PC-9 (cell line): ENCODE results near the gene ATOH8. TPM values are rescaled to one million over a fixed set of nuclear protein-coding genes. Genes with fewer than 3 reads are reported as not detected.

Source experiments
- BruUV-seq: library from RNA; stranded (reverse); fragments of 400-500 nt; replicated peaks from 2 replicates; lab custom pipeline; 2021; lab: Mats Ljungman, UMichigan
- CTCF ChIA-PET: fragments of 300-600 bp; sonication (Branson Sonifier 250); formaldehyde crosslinking; loops from one replicate; lab custom pipeline; 2022; ENCODE audit warnings: antibody characterized with exemption; lab: Charles Lee
- POLR2A ChIA-PET: fragments of 300-600 bp; sonication (Branson Sonifier 250); formaldehyde crosslinking; loops from one replicate; lab custom pipeline; 2022; ENCODE audit warnings: antibody characterized with exemption; ENCODE audit not compliant: unreplicated experiment; lab: Charles Lee
- DNase-seq, 2 experiments: peaks; one replicate each; pipeline versions ENCODE4 v3.0.0 to v3.0.0-alpha.2; 2015 to 2022; ENCODE audit warnings: mixed read lengths in 1 of 2
- H2AFZ ChIP-seq: fragments of 200-600 bp; sonication (generic); 2 replicates; pipeline ENCODE4 v1.8.1; 2017; ENCODE audit warnings: antibody characterized with exemption
- H3F3A ChIP-seq: fragments of 200-600 bp; sonication (generic); 2 replicates; pipeline ENCODE4 v1.8.1; 2017; ENCODE audit warnings: antibody characterized with exemption, mild to moderate bottlenecking, low read depth; ENCODE audit not compliant: insufficient read depth
- H3K27ac ChIP-seq: fragments of 200-600 bp; sonication (generic); 2 replicates; pipeline ENCODE4 v1.6.1; 2016; ENCODE audit warnings: mixed run types
- H3K27me3 ChIP-seq: fragments of 200-600 bp; sonication (generic); 2 replicates; pipeline ENCODE4 v1.6.1; 2016; ENCODE audit warnings: low read depth, mixed run types; ENCODE audit not compliant: insufficient read depth
- H3K36me3 ChIP-seq: fragments of 200-600 bp; sonication (generic); 2 replicates; pipeline ENCODE4 v1.6.1; 2016; ENCODE audit warnings: low read depth, mixed run types
- H3K4me1 ChIP-seq: fragments of 200-600 bp; sonication (generic); replicated peaks from 2 replicates; pipeline ENCODE4 v1.6.1; 2016; ENCODE audit warnings: mixed run types; ENCODE audit not compliant: insufficient read depth
- H3K4me2 ChIP-seq: fragments of 200-600 bp; sonication (generic); 2 replicates; pipeline ENCODE4 v1.6.1; 2017; ENCODE audit warnings: mixed run types
- H3K4me3 ChIP-seq: fragments of 200-600 bp; sonication (generic); 2 replicates; pipeline ENCODE4 v1.6.1; 2016; ENCODE audit warnings: mixed run types
- H3K79me2 ChIP-seq: fragments of 200-600 bp; sonication (generic); 2 replicates; pipeline ENCODE4 v1.6.1; 2017; ENCODE audit warnings: low read depth, mixed run types
- H3K9me2 ChIP-seq: fragments of 200-600 bp; sonication (generic); 2 replicates; pipeline ENCODE4 v1.8.1; 2017; ENCODE audit warnings: mild to moderate bottlenecking; ENCODE audit not compliant: insufficient read depth
- H3K9me3 ChIP-seq: fragments of 200-600 bp; sonication (generic); 2 replicates; pipeline ENCODE4 v1.8.1; 2016; ENCODE audit warnings: low read depth; ENCODE audit not compliant: insufficient read depth
- H4K20me1 ChIP-seq: fragments of 200-600 bp; sonication (generic); 2 replicates; pipeline ENCODE4 v1.8.1; 2017; ENCODE audit not compliant: insufficient read depth
- CTCF ChIP-seq: fragments of 200-600 bp; sonication (generic); conservative IDR thresholded peaks from 2 replicates; pipeline ENCODE4 v1.6.1; 2017; ENCODE audit warnings: mixed run types, antibody characterized with exemption, mild to moderate bottlenecking, moderate library complexity
- EZH2 ChIP-seq: fragments of 200-600 bp; sonication (generic); IDR thresholded peaks from 2 replicates; pipeline ENCODE4 v1.8.0; 2017; ENCODE audit warnings: antibody characterized with exemption, low read depth
- intact Hi-C: fragments of 100-400 bp; cut with micrococcal nuclease; formaldehyde crosslinking; loops from one replicate; pipeline ENCODE4 v1.10.0; 2022; ENCODE audit not compliant: unreplicated experiment
- total RNA-seq: library from RNA; stranded (reverse); gene quantifications from 2 replicates; pipeline ENCODE4 v1.2.3, GENCODE V29; 2021

The ATOH8 gene
- total RNA-seq, 1 experiment from 2014 or later: not detected

DNA sequence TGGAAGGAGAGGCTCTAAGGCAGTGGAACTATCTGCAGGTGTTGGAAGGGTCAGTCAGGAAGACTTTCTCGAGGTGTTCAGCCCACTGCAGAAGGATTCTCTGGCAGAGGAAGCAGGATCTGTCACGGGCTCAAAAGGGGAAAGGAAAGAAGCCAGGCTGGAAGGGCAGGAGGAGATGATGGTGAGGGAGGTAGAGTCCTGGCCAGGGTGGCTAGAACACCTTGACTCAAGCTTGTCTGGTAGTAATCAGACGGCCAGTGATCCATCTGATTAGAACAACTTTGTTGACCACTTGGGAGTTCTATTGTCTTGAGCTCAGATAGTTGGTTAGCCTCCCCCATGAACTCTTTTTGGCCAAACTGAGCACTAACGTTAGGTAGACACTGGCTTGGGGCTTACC, 9.7 kb upstream of the ATOH8 start:
- Histone ChIP-seq H3K36me3 (no peaks in the 10 kb centered on the region), H3K27ac (no peak overlapping the region), H3K27me3 (peaks cover 26% of the 10 kb centered on the region; the same call in 1 of the 2 replicates), H4K20me1 (no peaks in the 10 kb centered on the region), H3K4me3 (no peak overlapping the region), H3K4me2 (no peak overlapping the region), H3K4me1 (peaks cover 17% of the 10 kb centered on the region), H3F3A (0 out of 2 replicates have a peak, but pooled peaks cover 3% of the 10 kb centered on the region), H3K9me2 (no peaks in the 10 kb centered on the region), H3K9me3 (no peaks in the 10 kb centered on the region), H2AFZ (no peak overlapping the region), H3K79me2 (no peaks in the 10 kb centered on the region)
- no TSS peak for BruUV-seq
- DNase-seq: no peak
- ChIA-PET CTCF (no interaction called here), POLR2A (no interaction called here)
- no peak for TF ChIP-seq CTCF
- TF ChIP-seq EZH2: no peak
- intact Hi-C loops: no loop called here

GRCh38 chr2:85744741-85745601, 8.8 kb upstream of the ATOH8 start:
- Histone ChIP-seq H3K36me3 (no peaks in the 10 kb centered on the region), H2AFZ (no peak overlapping the region), H4K20me1 (no peaks in the 10 kb centered on the region), H3K4me2 (no peak overlapping the region), H3K9me3 (no peaks in the 10 kb centered on the region), H3K27me3 (peaks cover 30% of the 10 kb centered on the region; the same call in 1 of the 2 replicates), H3K9me2 (no peaks in the 10 kb centered on the region), H3F3A (0 out of 2 replicates have a peak, but pooled peaks cover 3% of the 10 kb centered on the region), H3K4me3 (no peak overlapping the region), H3K27ac (no peak overlapping the region), H3K79me2 (no peaks in the 10 kb centered on the region), H3K4me1 (peaks cover 17% of the 10 kb centered on the region)
- ChIA-PET POLR2A (interaction anchor here (0.7 kb wide), 1 partner anchor 359 kb away, joined by 41 read pairs; no protein-coding TSS in a partner anchor), CTCF (no interaction called here)
- intact Hi-C loops: no loop called here
- TF ChIP-seq CTCF (no peak), EZH2 (no peak)
- no TSS peak for BruUV-seq
- DNase-seq: no peak

GRCh38 chr2:85745619-85746018, 8.2 kb upstream of the ATOH8 start:
- no peak overlapping the region for H3K4me3 ChIP-seq
- no peaks in the 10 kb centered on the region for H3K9me2 ChIP-seq
- DNase-seq: no peak
- no peak overlapping the region for H2AFZ ChIP-seq
- no peaks in the 10 kb centered on the region for H3K9me3 ChIP-seq
- H3K36me3 ChIP-seq: no peaks in the 10 kb centered on the region
- H3K4me1 ChIP-seq: peaks cover 17% of the 10 kb centered on the region
- no TSS peak for BruUV-seq
- TF ChIP-seq EZH2 (no peak), CTCF (no peak)
- H3K4me2 ChIP-seq: no peak overlapping the region
- H4K20me1 ChIP-seq: no peaks in the 10 kb centered on the region
- intact Hi-C loops: no loop called here
- ChIA-PET CTCF (no interaction called here), POLR2A (no interaction called here)
- H3F3A ChIP-seq: 0 out of 2 replicates have a peak, but pooled peaks cover 3% of the 10 kb centered on the region
- no peaks in the 10 kb centered on the region for H3K79me2 ChIP-seq
- H3K27me3 ChIP-seq: peaks cover 31% of the 10 kb centered on the region; the same call in 1 of the 2 replicates
- no peak overlapping the region for H3K27ac ChIP-seq
